ENCODE measurements around the gene UBR3.
A peak's percentile ranks its signal among the peaks of the same experiment; 100 is the strongest.

UBR3 gene

GRCh38 chr2:170063456-170064235, 236.4 kb downstream of the UBR3 start:
- DNase-seq = no peak

DNA sequence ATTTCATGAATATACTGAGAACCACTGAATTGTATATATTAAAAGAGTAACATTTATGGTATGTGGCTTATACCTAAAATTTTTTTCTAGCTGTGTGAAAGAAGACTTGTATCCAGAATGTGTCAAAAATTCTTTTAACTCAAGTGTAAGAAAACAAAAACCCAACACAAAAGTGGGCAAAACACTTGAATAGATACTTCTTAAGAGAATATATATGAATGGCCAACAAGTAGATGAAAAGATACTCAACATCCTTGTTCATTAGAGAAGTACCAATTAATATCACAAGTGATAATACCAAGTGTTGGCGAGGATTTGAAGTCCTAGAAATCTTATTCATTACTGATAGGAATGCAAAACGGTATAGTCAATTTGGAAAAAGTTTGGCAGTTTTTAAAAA, 243.5 kb downstream of the UBR3 start:
- DNase-seq = no peak

GRCh38 chr2:170073288-170073687, 246.0 kb downstream of the UBR3 start:
- DNase-seq = peak; percentile 42

- no peak for DNase-seq
Observed at GRCh38 chr2:170076189-170076588, 248.9 kb downstream of the UBR3 start.

DNA sequence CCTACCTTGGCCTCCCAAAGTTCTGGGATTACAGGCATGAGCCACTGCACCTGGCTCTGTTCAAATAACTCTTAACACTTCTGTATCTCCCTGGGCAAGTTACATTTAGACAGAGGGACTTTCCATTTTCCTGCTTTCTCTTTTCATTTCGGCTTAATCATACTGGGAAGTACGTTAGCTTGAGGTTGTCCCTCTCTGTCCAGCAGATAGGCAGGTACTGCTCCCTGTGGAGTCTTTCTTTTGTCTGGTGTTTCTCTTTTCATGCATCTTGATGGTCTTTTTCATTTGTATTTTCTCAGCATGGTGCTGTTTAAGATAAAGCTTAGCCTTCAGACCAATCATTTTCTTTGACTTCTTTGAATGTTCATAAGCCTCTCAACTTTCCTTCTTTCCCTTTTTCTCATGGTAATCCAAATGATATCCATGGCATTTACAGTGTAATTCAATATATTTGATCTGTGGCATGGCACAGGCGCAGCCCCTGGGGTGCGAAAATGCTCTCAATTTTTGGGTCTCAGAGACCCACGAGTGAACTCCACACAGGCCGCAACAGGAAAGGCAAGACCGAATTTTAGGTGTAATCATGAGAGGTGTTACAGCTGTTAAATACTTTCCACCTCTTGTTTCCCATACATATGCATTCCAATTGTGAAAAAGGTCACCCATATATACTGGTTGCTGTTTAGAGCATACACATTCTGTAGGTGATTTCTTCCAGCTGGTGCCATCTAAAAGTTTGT, 250.7 kb downstream of the UBR3 start:
- DNase-seq = no peak

DNA sequence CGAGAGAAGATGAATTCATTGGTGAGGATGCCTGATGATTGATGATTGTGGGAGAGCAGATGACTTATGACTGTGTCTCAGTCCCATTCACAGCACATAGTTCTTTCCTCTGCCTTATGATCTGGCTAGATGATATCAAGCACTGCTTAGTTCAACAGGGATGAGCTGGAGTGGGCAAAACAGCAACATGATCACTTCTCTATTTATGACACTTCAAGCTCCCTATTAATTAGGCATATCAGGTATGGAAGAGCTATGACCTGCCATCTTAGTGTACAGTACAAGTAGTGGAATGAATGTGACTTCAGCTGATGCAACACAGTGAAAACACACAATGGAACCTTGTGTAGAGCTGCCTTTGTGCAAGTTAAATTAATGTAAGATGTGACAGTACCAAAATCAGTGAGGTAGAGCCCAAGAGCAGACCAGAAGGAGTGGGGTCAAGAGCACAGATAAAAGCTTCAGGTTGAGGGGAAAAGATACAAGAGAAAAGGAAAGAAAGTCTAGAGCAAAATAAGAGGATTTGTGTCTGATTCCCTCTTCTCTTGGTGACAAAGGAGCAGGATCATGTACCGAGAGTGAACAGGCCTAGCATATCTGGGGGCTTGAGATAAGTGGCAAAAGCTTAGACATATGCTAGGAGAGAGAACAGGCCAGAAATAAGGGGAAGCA, 257.7 kb downstream of the UBR3 start:
- no peak for DNase-seq

DNA sequence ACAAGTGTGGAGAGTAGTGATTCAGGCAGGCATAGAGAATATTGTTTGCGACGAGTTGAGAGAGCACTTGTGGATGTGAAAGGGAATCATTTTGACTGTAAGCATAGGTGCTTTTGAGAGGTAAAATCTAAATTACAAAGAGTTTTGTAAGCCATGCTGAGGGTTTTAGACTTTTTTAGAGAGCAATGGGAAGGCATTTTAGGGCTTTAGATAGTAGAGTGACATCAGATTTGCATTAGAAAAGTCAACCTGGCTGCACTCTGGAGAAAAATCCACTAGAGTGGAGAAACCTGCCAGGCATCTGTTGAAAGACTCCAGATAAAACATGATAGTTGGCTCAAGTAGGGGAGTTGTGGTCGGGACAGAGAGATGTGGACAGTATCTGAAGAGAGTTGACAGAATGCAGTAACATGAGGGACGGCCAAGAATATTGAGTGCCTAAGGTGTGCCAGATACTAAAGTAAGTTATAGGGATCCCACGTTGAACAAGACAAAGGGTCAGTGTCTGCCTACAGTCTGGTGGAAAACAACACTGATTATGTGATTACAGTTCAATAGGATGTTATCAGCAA, 258.9 kb downstream of the UBR3 start:
- DNase-seq = no peak

DNA sequence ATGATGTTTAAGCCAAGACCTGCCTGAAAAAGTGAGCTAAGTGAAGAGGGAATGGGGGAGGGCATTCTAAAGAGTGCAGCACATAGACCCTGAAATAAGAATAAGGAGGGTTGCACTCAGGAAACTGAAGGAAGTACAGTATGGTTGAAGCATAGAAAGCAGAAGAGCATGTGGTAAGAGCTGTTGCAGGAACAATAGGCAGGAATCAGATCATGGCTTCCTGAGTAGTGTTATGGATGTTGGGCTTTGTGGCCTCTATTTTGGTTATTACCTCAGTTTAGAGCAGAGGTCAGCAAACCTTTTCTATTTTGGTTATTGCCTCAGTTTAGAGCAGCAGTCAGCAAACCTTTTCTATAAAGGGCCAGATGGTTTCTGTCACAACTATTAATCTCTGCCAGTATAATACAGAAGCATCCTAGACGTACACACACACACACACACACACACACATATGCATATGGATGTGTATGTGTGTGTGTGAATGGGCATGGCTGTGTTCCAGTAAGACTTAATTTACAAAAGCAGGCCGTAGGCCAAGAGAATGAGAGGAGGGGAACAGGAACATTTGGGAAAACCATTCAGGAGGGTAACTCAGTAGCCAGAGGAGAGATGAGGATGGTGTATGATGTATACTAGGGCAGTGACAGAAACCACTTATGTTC, 259.6 kb downstream of the UBR3 start:
- no peak for DNase-seq

DNA sequence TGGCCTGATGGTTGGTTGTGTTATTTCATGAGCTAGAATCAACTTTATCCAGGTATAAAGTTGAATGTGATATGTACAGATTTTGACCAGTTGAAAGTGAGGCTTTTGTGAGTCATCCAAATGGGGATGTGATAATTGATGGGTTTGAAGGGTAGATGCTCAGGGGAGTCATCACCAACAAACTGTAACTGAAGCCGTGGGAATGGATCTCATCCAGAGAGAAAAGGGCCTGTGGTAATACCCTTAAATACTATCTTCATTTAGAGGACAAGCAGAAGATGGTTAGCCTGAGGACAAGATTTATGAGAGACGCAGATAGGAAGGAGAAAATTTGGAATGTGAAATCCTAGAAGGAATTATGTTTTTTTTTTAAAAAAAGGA, 260.1 kb downstream of the UBR3 start:
- no peak for DNase-seq

GRCh38 chr2:170088776-170089175, 261.5 kb downstream of the UBR3 start:
- no peak for DNase-seq

DNA sequence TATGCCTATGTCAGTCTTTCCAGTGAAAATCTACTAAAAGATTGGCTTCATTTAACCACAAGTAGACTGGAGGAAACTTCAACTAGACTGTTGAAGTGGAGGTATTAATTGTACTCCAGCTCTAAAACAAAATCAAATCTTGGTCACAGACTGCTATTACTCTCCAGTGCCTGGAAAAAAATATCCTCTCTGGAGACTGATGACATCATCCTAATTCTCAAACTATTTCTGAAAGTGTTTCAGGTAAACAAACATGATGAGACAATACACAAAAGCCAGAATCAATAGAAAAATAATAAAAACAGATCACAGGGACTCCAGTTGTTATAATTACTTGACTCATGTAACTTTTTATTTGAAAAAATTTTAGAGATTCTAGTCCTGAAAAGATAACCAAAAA, 263.0 kb downstream of the UBR3 start:
- DNase-seq = no peak

- DNase-seq = no peak
Observed at GRCh38 chr2:170091436-170091835, 264.2 kb downstream of the UBR3 start.

GRCh38 chr2:170092436-170093060, 265.3 kb downstream of the UBR3 start:
- no peak for DNase-seq

DNA sequence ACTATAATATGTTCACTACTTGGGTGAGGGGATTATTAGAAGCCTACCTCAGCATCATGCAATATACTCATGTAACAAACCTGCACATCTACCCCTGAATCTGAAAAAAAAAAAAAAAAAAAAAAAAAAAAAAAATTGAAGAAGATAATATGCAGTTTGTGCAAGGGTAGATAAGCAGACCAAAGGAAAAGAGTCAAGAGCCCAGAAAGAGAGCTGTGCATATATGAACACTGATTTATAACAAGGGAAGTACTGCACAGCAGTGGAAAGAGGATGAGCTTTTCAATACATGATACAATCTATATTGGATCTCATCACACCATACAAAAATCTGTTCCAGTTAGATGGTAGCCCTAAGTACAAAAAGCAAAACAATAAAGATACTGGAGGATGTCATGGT, 268.1 kb downstream of the UBR3 start:
- no peak for DNase-seq

DNA sequence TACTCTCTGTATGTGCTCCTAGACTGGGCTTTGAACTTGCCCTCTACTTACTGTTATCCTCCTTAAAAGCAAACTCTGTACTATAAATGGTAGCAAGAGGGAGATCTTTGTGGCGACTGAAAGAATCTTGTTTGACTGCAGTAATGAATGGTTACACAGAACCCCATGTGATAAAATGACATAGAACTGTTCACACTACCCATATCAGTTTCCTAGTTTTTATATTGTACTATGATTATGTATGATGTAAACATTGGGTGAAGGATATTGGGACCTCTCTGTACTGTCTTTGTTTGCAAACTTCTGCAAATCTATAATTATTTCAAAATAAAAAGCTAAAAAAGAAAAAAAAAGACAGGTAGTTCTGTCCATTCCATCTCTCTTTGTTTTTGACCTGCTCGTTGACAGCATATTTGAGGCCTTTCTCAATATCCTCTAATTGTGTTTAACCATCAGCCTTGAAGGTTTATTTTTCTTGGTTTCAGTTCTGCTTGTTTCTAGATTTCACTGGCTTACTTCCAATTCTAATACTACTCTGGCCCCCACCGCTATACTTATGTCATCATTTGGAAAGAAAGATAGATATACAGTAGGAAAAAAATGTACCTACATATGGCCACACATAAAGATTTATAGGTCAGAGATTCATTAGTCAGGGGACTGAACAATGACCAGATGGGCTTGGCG, 271.5 kb downstream of the UBR3 start:
- DNase-seq = no peak

DNA sequence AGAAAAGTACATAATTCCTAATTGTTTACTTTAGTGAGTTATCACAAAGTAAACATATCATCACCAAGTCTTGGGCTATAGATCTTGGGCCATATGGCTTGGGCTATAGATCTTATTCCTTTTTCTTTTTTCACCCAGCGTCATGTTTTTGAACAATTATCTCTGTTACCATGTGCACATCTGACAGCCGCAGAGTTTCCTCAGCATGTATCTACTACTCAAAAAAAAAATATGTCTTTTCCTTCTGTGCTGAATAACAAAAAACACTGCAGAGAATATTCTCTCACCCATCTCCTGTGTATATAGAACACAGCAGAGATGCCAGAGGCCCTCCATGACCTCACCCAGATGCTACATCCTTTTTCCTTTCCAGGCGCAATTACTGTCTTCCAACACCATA, 274.5 kb downstream of the UBR3 start:
- DNase-seq = no peak

DNA sequence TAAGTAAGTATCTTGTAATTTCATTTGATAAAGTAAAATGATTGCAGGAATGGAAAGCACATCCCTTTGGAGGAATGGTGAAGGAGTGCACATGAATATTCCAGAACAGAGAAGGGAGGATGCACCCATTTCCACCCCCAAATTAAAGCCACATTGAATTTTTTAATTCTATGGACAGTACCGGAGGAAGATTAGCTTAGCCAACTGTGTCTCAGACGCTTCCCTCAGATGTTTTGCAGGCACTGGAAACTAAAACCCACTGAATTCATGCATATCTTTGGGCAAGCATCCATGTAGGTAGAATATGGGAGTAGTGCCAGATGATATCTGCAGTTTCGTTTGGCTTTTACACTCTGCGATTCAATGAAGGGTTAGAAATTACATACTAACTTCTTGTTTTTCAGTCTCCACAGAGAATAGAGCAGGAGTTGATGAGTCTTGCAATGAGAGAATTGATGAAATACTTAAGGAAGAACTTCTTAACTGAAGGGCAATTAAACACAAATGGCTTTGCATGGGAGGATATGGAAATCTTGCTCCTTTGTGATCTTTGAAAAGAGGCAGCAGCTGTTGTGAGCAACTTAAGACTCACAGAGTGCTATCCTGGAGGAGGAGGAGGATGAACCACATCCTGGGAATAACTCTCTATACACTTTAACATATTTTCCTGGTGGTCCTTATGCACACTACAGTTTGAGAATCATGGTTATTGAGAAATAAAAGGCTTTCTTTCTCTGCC, 279.0 kb downstream of the UBR3 start:
- DNase-seq = no peak

DNA sequence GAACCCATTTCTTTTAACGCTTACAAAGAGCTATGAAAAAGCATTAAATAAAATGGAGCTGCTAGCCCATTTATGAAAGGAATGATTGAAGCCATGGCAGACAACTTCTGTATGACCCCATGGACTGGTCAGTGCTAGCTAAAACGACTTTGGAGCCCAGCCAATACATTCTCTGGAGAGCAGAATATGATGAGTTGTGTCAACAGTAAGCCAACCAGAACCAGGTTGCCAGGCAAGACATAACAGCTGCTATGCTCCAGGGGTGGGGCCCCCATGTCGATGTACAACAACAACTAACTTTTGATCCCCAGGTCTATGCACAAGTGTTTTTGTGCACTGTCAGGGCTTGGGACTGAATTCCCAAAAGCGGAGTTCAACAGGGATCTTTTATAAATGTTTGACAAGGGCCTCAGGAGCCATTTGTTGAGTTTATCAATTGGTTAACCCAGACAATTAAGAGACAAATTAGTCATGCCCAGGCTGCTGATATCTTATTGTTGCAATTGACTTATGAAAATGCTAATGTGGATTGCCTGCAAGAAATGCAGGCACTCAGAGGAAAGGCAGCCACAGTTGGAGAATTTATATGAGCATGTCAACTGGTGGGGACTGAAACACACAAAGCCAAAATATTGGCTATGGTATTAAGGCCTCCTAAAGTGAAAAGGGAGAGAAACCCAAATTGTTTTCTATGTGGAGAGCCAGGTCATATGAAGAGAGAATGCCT, 286.1 kb downstream of the UBR3 start:
- no peak for DNase-seq

GRCh38 chr2:170115501-170116229, 288.4 kb downstream of the UBR3 start:
- DNase-seq = no peak

- DNase-seq = no peak
Observed at GRCh38 chr2:170118641-170119040, 291.4 kb downstream of the UBR3 start.

Data from NCI-H1105 (cell line).